Skeletal muscle satellite cell (primary cell): ENCODE data around the gene APBB3.

Experiments
- H3K27me3 ChIP-seq: 2 replicates; pipeline ENCODE4 v1.7.0; 2013; ENCODE audit warnings: low read length; ENCODE audit not compliant: control insufficient read depth, insufficient read depth
- H3K36me3 ChIP-seq: 2 replicates; pipeline ENCODE4 v1.7.0; 2013; ENCODE audit warnings: mild to moderate bottlenecking, control low read depth, low read length; ENCODE audit not compliant: insufficient read depth
- H3K4me1 ChIP-seq: 2 replicates; pipeline ENCODE4 v1.7.0; 2013; ENCODE audit warnings: low read length; ENCODE audit not compliant: control insufficient read depth, insufficient read depth
- H3K4me2 ChIP-seq: 2 replicates; pipeline ENCODE4 v1.7.0; 2013; ENCODE audit warnings: mild to moderate bottlenecking, low read length
- H3K4me3 ChIP-seq: 2 replicates; pipeline ENCODE4 v1.7.0; 2013; ENCODE audit warnings: low read length
- H3K9ac ChIP-seq: 2 replicates; pipeline ENCODE4 v1.7.0; 2013; ENCODE audit warnings: mild to moderate bottlenecking, low read depth, low read length, moderate library complexity
- H3K9me3 ChIP-seq: replicated peaks from 2 replicates; pipeline ENCODE4 v1.7.0; 2013; ENCODE audit warnings: mild to moderate bottlenecking, control low read depth, low read length

APBB3 gene

DNA sequence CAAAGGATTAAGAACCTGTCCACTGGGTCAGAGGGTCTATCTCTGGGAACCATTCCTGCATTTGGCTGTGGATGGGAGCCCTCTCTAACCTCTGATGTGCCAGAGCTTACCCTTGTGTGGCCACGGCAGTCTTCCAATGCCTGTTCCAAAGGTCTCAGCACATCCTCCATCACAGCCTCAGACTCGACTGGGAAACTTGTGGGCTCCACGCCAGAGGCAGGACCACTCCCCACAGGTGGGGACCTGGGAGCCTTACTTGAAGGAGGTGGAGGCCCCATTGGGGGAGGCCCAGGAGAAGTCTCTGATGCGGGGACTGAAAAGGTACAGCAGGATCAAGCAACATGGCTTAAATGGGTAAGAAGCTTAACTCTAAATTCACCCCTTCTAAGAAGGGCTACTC, 12.5 kb downstream of the APBB3 start:
- Histone ChIP-seq H3K4me1 (peaks cover 56% of the 10 kb centered on the region), H3K9me3 (no peaks in the 10 kb centered on the region), H3K36me3 (peaks cover 42% of the 10 kb centered on the region), H3K27me3 (no peaks in the 10 kb centered on the region), H3K4me3 (no peak overlapping the region), H3K9ac (no peak overlapping the region), H3K4me2 (no peak overlapping the region)

GRCh38 chr5:140550147-140551079, 14.0 kb downstream of the APBB3 start:
- H3K4me3 ChIP-seq = no peak overlapping the region
- no peak overlapping the region for H3K4me2 ChIP-seq
- H3K27me3 ChIP-seq = no peaks in the 10 kb centered on the region
- peaks cover 42% of the 10 kb centered on the region for H3K36me3 ChIP-seq
- H3K4me1 ChIP-seq = peaks cover 51% of the 10 kb centered on the region
- H3K9ac ChIP-seq = no peak overlapping the region
- H3K9me3 ChIP-seq = no peaks in the 10 kb centered on the region

- Histone ChIP-seq H3K36me3 (peaks cover 42% of the 10 kb centered on the region), H3K9ac (peak overlapping the region; percentile 74), H3K4me3 (no peak overlapping the region), H3K9me3 (no peaks in the 10 kb centered on the region), H3K27me3 (no peaks in the 10 kb centered on the region), H3K4me2 (no peak overlapping the region), H3K4me1 (peaks cover 43% of the 10 kb centered on the region)
These were observed 14.9 kb downstream of the APBB3 start for GRCh38 chr5:140549237-140550144.

DNA sequence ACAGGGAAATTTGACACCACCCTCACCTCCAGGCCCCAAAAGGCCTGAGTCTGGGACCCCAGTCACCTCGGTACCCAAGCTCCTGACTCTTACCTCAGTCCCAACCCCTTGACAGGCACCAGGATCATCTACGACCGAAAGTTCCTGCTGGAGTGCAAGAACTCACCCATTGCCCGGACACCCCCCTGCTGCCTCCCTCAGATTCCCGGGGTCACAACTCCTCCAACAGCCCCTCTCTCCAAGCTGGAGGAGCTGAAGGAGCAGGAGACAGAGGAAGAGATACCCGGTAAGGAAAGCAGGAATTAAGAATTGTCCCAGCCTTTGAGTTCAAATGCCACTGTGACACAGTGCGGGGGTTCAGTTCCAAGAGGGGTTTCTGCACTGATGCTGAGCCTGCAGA, 15.6 kb downstream of the APBB3 start:
- Histone ChIP-seq H3K36me3 (peaks cover 45% of the 10 kb centered on the region), H3K4me2 (no peak overlapping the region), H3K27me3 (no peaks in the 10 kb centered on the region), H3K9me3 (no peaks in the 10 kb centered on the region), H3K4me3 (no peak overlapping the region), H3K4me1 (peaks cover 36% of the 10 kb centered on the region), H3K9ac (peak overlapping the region; percentile 74)

DNA sequence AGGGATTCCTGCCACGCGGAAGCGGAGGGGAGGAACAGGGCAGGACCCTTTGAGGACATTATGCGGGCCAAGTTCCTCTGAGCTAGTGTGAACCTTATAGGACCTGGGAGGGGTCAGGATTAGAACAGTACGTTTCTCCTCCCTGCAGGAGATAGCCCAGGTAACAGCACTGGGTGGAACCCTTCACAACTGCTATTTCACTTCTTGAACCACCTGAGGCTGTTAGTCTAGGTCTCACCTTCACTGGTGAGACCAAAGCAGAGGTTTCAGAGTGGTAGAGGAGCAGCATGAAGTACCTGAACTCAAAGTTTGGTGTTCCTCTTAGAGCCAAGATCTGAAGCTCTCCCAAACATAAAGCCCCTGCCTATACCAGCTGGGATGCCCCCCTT, 16.1 kb downstream of the APBB3 start:
- Histone ChIP-seq H3K27me3 (no peaks in the 10 kb centered on the region), H3K9me3 (no peaks in the 10 kb centered on the region), H3K36me3 (peaks cover 44% of the 10 kb centered on the region), H3K4me3 (peak overlapping the region; percentile 62), H3K4me1 (peaks cover 32% of the 10 kb centered on the region), H3K9ac (peak overlapping the region; percentile 74), H3K4me2 (peak overlapping the region; percentile 82)

- peak within 1 kb of the TSS; percentile 74 for H3K9ac ChIP-seq
- H3K4me2 ChIP-seq = peak within 1 kb of the TSS; percentile 82
- peak within 1 kb of the TSS; percentile 62 for H3K4me3 ChIP-seq
- peaks cover 32% of the 10 kb centered on the region for H3K4me1 ChIP-seq
- H3K9me3 ChIP-seq = no peaks in the 10 kb centered on the region
- H3K27me3 ChIP-seq = no peaks in the 10 kb centered on the region
- peaks cover 47% of the 10 kb centered on the region for H3K36me3 ChIP-seq
These were observed 16.7 kb downstream of the APBB3 start, which contains the start of gene EIF4EBP3 for GRCh38 chr5:140547508-140548299. Gene EIF4EBP3, plus strand, starts transcription at chr5:140547662. Its CDS starts 76 bp downstream, at chr5:140547738.

DNA sequence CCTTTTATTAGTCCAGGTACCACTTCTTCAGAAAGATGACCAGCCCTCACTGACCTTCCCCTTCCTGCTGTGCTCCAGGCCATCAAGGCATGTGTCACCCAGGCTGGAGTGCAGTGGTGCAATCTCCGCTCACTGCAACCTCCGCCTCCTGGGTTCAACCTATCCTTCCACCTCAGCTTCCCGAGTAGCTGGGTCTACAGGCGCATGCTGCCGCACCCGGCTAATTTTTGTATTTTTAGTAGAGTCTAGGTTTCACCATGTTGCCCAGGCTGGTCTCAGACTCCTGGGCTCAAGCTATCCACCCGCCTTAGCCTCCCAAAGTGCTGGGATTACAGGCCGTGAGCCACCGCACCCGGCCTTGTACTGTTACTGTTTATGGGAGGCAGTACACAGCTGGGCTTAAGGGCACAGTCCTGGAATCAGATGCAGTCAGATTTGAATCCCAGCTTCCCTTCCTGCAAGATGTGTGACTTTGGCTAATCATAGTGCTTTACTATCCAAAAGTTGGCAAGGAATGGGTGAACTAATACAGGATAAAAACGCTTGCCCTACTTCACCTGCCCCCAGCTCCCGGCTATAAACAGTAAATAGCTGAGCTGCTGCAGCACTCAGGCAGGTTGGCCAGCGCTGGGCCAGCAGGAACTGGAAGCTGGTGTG, 17.4 kb downstream of the APBB3 start:
- Histone ChIP-seq H3K9ac (peak overlapping the region; percentile 52), H3K36me3 (peaks cover 48% of the 10 kb centered on the region), H3K4me3 (peak overlapping the region; percentile 50)

DNA sequence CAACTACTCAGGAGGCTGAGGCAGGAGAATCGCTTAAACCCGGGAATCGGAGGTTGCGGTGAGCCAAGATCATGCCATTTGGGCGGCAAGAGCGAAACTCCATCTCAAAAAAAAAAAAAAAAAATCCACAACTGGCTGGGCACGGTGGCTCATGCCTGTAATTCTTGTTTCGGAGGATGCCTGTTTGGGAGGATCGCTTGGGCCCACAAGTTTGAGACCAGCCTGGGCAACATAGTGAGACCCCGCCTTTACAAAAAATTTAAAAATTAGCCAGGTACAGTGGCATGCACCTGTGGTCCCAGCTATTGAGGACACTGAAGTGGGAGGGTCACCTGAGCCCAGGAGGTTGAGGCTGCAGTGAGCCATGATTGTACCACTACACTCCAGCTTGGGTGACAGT, 18.8 kb downstream of the APBB3 start:
- H3K4me2 ChIP-seq = no peak overlapping the region
- H3K4me1 ChIP-seq = peaks cover 32% of the 10 kb centered on the region
- H3K9ac ChIP-seq = no peak overlapping the region
- H3K27me3 ChIP-seq = no peaks in the 10 kb centered on the region
- no peaks in the 10 kb centered on the region for H3K9me3 ChIP-seq
- no peak overlapping the region for H3K4me3 ChIP-seq
- peaks cover 47% of the 10 kb centered on the region for H3K36me3 ChIP-seq

More for the DNA sequence above, 17.4 kb downstream of the APBB3 start:
- Histone ChIP-seq H3K4me1 (peaks cover 32% of the 10 kb centered on the region), H3K4me2 (peak overlapping the region; percentile 82), H3K9me3 (no peaks in the 10 kb centered on the region), H3K27me3 (no peaks in the 10 kb centered on the region)

- H3K9me3 ChIP-seq = no peaks in the 10 kb centered on the region
- H3K9ac ChIP-seq = no peak overlapping the region
- no peaks in the 10 kb centered on the region for H3K27me3 ChIP-seq
- H3K4me2 ChIP-seq = no peak overlapping the region
- no peak overlapping the region for H3K4me3 ChIP-seq
- peaks cover 32% of the 10 kb centered on the region for H3K4me1 ChIP-seq
- peaks cover 45% of the 10 kb centered on the region for H3K36me3 ChIP-seq
These were observed 19.4 kb downstream of the APBB3 start for GRCh38 chr5:140544986-140545385.

GRCh38 chr5:140542972-140543371, 21.4 kb downstream of the APBB3 start:
- Histone ChIP-seq H3K9me3 (no peaks in the 10 kb centered on the region), H3K9ac (no peak overlapping the region), H3K27me3 (no peaks in the 10 kb centered on the region), H3K4me3 (no peak overlapping the region), H3K4me1 (peaks cover 14% of the 10 kb centered on the region), H3K4me2 (no peak overlapping the region), H3K36me3 (peaks cover 43% of the 10 kb centered on the region)
